Mesenteric fat pad (tissue), 1 donor: ENCODE measurements around the gene RPTOR. TPM values are rescaled to one million over a fixed set of nuclear protein-coding genes. Genes with fewer than 3 reads are reported as not detected.

Source experiments
- DNase-seq: peaks from one replicate; pipeline ENCODE4 v3.0.0-alpha.2; 2020; ENCODE audit warnings: low spot score
- total RNA-seq: library from RNA; stranded (reverse); fragmentation: NEBNext Ultra II Directional; extraction: Animal tissue kit (Norgen Biotek cat#: 25700); gene quantifications from one replicate; pipeline ENCODE4 v1.2.1, GENCODE V29; 2021
- donor health status: DM: yes; HTN: yes; CAD: no.

RPTOR gene
- total RNA-seq, 1 donor from 2014 or later = 31.6 TPM

DNA sequence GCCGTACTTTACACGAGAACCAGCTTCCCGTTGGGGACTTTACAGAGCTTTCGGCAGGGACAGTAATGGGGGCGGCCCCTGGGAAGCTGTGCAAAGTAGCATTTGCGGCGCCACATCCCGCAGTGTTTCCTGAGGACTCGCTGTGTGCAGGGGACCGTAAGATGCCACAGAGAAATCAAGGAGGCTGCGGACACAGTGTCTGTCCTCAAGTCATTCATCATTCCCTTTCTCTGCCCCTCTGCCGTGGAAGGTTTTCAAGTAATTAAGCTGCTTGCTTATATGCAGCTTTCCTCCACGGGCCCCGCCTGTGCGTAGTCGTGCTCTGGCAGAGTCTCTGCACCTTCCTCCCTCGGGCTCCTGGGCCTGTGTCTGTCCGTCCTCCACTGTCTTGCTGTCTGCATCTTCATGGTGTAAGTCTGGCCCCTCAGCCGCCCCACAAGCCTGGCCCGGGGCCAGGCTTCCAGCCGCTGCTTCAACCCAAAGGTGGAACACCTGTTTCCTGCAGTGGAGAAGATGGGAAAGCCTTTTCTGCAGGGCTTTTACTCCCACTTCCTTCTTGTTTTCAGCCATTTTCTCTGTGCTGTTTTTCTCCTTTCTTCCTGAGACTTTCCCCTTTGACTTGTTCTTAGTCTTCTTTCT is 230.1 kb downstream of the RPTOR start:
- DNase-seq = peak; percentile 74

DNA sequence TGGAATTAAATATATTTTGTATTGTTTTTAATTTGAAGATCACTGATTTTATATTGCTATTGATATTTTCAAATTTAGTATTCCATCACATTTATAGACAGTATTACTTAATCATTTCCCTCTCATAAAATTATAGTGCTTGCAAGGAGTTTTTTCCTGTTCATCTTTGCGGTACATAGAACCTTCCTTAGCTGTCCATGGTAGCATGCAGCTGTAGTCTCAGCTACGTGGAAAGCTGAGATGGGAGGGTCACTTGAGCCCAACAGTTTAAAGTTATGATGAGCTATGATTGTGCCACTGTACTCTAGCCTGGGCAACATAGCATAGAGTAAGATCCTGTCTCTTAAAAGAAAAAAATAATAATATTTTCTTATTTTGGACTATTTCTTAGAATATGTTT is 231.2 kb downstream of the RPTOR start:
- DNase-seq = no peak

DNA sequence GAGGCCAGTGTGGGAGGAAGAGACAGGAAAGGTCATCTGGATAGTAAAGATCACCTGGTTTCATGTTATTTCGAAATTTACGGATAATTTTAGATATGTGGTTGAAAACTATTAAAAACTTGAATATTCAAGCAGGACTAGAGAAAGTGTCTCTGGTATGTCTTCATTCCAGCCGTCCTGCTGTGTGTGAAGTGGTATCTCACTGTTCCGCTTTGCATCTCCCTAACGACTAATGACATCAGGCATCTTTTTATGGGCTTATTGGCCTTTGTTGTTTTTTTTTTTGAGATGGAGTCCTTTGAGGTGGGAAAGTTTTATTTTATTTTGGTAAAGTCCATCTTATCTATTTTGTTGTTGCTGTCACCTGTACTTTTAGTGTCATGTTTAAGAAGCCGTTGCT is 232.6 kb downstream of the RPTOR start:
- DNase-seq = no peak

DNA sequence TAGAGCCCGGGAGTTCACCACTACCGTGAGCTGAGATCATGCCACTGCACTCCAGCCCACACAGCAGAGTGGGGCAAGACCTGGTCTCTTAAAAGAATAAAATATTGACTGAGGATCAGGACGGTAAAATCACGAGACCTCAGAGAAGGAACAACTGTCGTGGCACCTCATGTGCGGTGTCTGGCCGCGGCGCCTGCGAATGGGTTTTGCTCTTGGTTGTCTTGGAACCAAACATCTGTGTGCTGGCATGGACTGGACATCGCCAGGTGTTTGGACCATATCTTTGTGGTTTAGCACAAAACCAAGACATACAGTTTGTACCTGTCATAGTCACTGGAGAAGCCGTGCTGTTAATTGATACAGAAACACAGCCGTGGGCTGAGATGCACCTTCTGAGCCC is 234.1 kb downstream of the RPTOR start:
- DNase-seq = peak; percentile 43

DNA sequence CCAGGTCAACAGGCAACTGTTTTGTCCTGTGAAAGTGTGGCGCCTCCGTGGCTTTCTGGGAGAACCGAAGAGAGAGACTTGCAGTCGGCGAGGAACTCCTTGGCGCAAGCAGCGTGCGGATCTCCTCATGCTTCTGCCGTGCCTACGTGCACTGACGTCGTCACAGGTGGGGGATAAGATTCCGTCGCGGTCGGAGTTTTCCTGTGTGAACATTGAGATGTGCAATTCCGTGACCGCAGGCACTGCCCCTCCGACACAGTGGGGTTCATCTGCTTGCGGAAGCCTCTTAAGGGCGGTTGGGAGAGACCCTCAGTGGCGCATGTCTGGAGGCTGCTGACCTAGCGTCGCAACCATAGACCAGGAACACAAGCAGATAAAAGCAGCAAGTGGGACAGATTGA is 234.7 kb downstream of the RPTOR start:
- peak; percentile 64 for DNase-seq

DNA sequence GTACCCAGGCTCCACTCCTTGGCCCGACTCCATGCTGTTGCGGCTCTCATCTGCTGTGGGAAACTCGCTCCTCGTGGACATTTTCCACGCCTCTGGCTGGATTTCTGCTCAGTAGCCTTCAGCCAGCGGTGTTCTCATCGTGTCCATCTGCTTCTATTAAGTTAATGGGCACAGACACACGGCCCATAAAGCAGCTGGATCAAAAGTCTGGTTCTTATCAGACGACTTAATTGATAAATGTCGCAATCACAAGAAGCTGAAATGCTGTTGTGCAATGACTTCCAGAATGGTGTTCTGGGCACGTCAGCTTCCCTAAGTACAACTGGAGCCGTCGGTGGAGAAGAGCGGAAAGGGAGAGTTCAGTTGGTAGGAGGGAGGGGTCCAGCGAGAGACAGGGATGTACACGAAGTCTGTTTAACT is 235.3 kb downstream of the RPTOR start:
- DNase-seq = peak; percentile 67

DNA sequence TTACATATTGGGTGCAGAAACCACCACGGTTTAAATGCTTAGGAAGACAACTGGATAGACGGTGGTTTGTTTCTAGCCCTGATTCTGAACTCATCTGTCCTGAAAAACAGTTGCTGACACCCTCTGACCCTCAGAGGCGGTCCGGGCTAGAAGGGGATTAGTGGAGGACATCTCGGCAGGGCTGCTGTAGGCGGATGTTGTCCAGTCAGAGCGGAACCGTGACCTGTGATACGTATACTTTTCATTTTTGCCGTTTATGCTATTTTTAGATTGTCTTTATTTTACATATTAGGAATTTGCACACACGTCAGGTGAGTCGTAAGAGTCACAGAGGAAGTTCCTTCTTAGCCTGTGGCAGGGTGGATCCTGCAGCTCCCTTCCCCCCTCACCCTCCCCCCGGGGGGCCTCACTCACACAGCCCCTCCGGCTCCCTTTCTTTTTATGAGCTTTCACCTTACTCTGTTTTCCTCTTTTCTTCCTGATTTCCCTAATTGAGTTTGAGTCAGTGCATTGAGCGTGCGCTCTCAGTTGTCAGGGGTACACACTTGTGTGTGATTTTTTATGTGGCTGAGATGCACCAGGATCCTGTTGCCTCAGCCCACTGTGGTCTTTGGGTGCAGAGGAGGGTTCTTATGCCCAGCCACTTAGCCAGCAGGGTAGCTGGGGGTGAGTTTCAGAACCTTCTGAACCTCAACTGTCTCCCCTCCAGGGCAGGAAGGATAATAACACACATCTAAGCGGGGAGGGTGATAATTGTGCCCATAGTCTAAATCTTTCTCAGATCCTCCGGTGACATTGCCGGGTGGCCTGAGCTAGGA is 236.0 kb downstream of the RPTOR start:
- DNase-seq = peak; percentile 45

DNA sequence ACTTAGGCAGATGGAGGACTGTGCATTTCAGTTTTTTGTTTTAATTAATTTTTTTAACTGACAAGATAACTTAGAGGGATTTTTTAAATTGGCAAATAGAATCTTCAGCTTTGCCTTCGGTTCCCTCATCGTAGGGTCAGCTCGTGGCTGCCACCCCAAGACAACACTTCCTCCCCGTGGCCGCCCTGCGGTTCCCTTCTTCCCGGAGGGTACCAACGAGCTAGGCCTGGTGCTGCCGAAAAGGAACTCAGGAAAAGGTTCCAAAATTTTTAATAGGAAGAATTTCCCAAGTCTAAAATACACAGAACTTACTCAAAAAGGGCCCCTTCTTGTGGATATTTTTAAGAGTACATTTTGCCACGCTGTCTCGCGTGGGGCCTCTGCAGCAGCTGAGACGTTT is 236.6 kb downstream of the RPTOR start:
- peak; percentile 84 for DNase-seq

DNA sequence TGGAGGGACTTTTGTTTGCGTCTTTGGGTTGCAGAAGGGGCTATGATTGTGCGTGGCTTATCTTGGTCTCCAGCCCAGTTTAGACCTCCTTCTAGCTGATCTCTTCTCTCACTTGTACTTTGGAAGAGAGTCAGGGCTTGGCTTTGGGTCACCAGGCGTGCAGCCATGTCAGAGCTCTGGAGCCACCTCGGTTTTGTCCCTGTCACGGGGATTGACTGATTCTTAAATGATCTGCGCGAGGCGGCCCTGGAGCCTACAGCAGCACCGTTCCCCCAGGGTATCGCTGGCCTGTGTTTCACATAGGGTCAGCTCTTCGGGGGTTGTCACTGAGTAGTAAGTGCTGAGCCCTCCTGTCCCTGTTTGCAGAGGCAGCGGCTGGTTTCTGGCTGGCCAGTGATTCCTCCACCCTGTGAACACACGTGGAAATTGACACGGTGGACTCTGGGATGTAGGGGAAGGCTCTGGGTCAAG is 237.2 kb downstream of the RPTOR start:
- DNase-seq = peak; percentile 85

DNA sequence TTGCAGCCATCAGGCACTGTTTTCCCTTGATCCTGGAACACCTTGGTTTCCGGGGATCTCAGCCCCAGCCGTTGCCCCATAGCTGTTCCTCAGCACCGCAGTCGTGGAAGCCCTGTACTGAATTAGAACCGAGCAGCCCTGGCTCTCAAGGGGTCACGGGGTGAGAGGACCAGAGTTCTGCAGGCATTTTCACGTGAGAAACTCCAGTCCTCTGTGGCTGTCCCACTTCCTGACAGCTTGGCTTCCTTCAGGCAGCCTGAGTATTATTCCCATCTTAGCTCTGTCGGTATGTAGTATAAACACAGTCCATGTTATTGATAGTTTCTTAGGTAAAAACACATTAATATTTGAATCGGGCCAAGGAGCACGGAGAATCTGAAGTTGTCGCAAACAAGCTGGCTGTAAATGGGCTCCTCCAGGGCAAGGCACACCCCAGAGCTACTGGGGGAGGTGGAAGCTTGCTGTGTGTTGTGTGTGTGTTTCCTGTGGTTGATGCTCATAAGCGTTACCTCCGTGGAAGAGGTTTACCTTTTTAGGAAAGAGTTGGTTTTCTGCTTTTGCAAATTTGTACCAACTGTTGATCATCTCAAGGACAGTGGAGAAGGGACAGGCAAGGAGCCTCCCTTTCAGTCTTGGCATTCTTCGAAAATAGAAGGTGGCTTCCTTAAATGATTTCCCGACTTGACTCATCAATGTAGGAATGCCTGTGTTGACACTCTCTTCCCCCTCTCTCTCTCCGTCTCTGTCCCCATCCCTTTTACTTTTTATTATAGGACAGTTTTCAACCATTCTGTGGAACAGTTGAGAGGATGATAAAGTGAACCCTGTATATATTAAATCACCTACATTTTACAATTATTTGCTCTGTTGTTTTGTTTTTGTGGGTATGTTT is 238.1 kb downstream of the RPTOR start:
- peak; percentile 74 for DNase-seq

DNA sequence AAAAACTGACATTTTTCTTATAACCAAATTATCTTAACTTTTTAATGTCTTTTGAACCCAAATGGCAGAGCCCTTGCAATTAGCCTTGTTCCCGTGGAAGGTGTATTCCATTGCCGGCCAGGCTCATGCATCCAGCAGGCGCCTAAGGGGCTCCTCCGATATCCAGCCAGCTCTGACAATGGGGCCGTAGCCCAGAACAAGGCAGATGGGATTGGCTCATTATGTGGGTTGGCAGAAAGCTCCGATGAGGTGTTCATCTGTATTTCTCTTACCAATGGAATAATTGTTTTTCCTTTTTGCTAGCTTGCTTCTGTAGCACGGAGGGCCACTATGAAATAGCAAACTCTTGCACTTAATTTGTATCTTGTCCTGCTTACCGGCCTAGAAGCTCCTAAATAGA is 238.8 kb downstream of the RPTOR start:
- DNase-seq = peak; percentile 26

DNA sequence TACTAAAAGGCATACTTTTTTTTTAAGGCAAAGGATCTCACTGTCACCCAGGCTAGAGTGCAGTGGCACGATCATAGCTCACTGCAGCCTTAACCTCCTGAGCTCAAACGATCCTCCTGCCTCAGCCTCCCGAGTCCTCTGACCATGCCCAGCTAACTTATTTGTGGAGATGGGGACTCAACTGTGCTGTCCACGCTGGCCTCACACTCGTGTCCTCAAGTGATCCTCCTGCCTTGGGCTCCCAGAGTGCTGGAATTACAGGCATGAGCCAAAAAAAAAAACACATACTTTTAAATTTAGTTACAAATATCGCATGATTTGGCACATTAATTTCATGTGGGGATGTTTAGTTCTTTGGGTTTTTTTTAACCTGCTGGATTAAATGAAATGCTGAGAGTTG is 239.3 kb downstream of the RPTOR start:
- DNase-seq = peak; percentile 37

DNA sequence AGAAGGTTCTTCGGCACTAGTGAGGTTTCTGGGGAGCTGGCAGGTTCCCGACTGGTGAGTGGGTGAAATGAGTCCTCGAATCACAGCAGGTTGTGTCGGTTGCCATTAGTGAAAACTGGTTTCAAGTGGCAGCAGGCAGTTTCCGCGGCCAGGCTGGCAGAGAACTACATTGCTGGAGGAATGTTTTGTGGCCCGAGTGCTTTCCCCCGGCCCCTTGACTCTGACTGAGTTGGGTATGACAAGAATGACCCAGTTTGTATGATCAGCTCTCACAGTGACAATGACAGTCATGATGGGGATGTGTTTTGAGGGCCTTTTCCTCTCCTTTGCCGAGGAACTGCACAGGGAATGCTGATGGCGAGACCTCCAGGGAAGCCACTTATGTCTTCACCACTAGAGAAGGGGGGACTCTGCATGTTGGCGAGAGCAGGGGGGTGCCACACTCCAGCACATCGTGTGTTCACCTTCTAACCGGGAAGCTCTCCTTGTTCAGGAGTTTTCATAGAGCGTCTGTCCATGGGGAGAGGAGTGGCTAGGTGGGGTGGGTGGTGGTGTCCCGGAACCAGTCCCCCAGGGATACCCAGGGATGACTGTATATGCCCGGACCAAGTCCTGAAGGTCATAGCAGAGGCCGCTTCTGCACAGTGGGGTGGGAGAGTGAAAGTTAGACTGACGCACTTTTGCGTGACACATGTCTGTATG is 241.0 kb downstream of the RPTOR start:
- peak; percentile 80 for DNase-seq

DNA sequence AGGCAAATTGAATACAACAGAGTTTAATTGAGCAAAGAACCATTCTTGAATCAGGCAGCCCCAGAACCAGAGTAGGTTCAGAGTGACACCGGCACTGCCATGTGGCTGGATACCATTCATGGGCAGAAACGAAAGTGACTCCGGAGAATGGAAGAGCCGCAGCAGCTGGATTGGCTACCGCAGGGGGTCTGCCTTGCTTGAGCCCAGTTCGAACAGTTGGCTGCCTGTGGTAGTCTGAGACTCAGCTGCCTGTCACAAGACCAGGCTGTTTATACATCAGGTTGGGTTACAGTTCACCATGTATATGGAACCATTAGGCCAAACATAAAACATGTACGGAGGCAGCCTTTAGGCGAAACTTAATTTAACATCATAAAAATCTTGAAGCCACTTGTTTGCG is 241.8 kb downstream of the RPTOR start:
- DNase-seq = peak; percentile 49

DNA sequence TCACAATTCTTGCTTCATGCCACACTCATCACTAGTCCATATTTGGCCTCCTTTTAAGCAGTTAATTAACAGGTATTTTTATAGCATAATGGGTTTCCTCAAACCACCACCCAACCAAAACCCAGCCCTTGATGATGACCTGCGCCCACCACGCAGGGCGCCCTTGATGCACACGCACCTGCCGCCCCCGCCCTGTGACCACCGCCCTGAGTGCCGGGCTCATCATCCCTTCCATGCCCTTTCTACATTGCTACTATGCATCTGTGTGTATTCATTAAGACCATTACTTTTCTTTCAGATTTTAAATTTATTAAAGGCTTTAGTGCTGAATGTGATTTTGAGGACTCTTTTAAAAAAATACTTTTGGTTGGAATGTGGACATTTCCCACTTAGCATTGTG is 242.2 kb downstream of the RPTOR start:
- DNase-seq = peak; percentile 43

DNA sequence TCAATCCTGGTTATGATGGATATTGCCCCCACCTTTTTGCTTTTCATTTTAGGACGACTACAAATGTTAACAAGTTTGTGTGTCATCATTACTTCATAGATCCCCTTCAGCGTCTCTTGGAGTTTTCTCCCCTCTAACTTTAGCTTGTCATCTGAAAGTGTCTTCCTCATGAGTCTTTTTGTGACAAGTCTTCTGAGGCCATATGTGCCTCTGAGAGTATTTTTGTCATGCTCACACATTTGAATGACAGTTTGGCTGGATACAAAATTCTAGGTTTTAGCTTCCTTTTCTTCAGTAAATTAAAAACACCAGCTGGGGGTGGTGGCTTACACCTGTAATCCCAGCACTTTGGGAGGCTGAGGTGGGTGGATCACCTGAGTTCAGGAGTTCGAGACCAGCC is 243.2 kb downstream of the RPTOR start:
- DNase-seq = no peak

DNA sequence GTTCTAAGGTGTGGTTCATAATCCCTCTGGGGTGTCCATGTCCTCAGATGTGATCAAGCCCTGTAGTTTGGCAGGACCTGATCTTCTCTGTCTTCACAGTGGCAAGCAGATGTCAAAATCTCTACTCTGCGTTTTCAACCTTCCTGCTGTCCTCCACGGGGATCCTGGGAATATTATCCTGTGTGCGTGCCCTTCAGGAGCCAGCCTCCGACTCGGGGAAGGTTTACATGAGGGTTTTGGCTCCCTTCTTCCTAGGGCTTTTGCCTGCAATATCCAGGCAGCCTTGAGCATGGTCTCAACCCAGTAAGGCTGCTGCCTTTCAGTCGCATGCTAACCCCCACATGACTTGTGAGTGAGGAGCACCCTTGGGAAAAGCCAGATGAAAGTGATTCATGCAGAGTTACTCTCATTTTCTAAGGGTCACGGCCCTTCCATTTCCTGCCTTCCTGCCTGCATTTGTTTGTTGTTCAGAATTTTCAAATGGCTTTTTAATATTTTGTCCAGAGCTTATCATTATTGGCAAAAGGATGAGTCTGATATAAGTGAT is 244.8 kb downstream of the RPTOR start:
- DNase-seq = peak; percentile 55

DNA sequence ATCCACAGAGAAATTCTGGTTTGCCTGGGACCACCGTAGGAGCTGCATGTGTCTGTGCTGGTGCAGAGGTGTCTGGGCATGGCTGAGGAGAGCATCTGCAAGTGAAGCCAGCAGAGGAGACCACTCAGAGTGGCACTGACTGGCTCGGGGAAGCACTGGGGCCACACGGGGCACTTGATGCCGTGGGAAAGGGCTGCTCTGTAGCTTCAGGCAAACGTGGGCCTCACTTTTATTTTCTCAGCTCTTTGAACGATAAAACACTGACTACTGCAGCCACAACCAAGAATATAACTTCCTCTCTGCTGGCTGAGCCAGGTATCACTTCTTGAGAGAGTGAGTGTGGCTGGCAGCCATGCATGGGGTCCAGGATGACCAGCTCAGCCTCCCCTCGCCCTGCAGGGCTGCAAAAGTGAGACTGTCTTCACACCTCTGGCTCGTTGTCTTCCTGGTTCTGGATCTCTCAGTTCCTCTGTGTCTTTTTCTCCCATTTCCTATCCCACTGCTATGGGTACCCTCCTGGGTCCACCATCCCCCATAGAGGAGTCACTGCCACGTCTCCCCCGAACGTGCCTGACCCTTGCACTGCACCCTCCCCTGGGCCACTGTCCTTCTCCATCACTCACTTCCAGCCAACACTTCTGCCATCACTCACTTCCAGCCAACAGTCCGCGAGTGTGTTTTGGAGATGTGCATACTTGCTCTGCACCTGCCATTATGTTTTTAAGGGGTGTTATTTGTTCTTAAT is 245.6 kb downstream of the RPTOR start:
- DNase-seq = peak; percentile 53

DNA sequence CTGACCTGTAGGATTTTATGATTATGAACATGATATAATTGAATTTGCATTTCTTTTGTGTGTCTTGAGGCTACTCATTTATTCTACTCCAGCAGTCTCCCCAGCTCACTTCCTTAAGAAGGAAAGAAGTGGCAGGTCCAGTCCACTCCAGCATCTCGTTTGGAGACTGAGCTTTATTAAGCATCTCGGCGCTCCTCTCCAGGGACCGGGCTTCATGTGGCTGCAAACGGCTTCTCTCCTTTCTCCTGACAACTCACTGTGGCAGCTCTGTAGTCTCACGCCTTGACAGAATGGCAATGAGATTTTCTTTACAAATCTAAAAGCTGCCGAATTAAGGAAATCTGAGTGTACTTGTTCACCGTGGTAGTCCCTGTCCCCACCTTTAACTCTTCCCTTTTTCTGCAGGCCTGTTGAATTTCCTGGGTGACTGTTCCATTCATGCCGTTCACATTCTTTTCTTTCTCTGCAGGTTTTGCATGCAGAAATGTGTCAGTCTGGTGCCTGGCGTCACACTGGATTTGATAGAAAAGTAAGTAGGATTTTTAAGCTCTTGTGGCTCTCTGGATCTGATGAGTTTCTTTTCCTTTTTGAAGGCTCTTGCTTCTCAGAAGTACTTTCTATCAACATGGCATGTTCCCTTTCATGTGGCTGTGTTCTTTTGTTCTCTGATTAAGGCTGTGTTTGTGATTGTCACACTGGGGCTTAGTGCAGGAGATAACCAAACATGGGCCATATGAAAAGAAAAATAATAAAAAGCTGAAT is 246.5 kb downstream of the RPTOR start:
- DNase-seq = peak; percentile 16
